ENCODE measurements around the gene GIGYF2.
"Not testable (repeated sequence)": the region's sequence is repeated elsewhere in the genome, so short reads cannot be mapped to it uniquely, and the experiment has no call there.

DNA sequence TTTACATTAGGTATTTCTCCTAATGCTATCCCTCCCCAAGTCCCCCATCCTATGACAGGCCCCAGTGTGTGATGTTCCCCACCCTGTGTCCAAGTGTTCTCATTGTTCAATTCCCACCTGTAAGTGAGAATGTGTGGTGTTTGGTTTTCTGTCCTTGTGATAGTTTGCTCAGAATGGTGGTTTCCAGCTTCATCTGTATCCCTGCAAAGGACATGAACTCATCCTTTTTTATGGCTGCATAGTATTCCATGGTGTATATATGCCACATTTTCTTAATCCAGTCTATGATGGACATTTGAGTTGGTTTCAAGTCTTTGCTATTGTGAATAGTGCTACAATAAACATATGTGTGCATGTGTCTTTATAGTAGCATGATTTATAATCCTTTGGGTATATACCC, 22.9 kb downstream of the GIGYF2 start:
- TF ChIP-seq, protein P1, sequence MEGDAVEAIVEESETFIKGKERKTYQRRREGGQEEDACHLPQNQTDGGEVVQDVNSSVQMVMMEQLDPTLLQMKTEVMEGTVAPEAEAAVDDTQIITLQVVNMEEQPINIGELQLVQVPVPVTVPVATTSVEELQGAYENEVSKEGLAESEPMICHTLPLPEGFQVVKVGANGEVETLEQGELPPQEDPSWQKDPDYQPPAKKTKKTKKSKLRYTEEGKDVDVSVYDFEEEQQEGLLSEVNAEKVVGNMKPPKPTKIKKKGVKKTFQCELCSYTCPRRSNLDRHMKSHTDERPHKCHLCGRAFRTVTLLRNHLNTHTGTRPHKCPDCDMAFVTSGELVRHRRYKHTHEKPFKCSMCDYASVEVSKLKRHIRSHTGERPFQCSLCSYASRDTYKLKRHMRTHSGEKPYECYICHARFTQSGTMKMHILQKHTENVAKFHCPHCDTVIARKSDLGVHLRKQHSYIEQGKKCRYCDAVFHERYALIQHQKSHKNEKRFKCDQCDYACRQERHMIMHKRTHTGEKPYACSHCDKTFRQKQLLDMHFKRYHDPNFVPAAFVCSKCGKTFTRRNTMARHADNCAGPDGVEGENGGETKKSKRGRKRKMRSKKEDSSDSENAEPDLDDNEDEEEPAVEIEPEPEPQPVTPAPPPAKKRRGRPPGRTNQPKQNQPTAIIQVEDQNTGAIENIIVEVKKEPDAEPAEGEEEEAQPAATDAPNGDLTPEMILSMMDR (IDR thresholded peaks at IDR 0.05) = not testable (repeated sequence)
- TF ChIP-seq NRF1 (IDR thresholded peaks at IDR 0.05; ENCODE audit: low read depth, low read length); EZH2phosphoT487 (IDR thresholded peaks at IDR 0.05; ENCODE audit: borderline replicate concordance, low read depth); EP300 (IDR thresholded peaks at IDR 0.05; ENCODE audit: borderline replicate concordance in 1 of 2, low read depth in 1 of 2, low read length in 1 of 2); TEAD4 (IDR thresholded peaks at IDR 0.05; ENCODE audit: borderline replicate concordance, insufficient read depth); SIN3A (IDR thresholded peaks at IDR 0.05; ENCODE audit: borderline replicate concordance, low read depth, low read length); POLR2AphosphoS5 (IDR thresholded peaks at IDR 0.05; ENCODE audit: low read depth, low read length); YY1 (IDR thresholded peaks at IDR 0.05; ENCODE audit: low read depth); FOXJ3 (CRISPR knock-in tag; IDR thresholded peaks at IDR 0.05); JUND (IDR thresholded peaks at IDR 0.05); NFIC (IDR thresholded peaks at IDR 0.05; ENCODE audit: borderline replicate concordance): not testable (repeated sequence)
- TF ChIP-seq, protein P2, sequence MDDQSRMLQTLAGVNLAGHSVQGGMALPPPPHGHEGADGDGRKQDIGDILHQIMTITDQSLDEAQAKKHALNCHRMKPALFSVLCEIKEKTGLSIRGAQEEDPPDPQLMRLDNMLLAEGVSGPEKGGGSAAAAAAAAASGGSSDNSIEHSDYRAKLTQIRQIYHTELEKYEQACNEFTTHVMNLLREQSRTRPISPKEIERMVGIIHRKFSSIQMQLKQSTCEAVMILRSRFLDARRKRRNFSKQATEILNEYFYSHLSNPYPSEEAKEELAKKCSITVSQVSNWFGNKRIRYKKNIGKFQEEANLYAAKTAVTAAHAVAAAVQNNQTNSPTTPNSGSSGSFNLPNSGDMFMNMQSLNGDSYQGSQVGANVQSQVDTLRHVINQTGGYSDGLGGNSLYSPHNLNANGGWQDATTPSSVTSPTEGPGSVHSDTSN (IDR thresholded peaks at IDR 0.05) = not testable (repeated sequence)
- TF ChIP-seq, protein P3, sequence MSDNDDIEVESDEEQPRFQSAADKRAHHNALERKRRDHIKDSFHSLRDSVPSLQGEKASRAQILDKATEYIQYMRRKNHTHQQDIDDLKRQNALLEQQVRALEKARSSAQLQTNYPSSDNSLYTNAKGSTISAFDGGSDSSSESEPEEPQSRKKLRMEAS (IDR thresholded peaks at IDR 0.05; ENCODE audit: low read depth) = not testable (repeated sequence)
- TF ChIP-seq, protein P4, sequence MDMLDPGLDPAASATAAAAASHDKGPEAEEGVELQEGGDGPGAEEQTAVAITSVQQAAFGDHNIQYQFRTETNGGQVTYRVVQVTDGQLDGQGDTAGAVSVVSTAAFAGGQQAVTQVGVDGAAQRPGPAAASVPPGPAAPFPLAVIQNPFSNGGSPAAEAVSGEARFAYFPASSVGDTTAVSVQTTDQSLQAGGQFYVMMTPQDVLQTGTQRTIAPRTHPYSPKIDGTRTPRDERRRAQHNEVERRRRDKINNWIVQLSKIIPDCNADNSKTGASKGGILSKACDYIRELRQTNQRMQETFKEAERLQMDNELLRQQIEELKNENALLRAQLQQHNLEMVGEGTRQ (IDR thresholded peaks at IDR 0.05; ENCODE audit: borderline replicate concordance, low read depth, low read length) = not testable (repeated sequence)
